Transverse colon (tissue), 4 donors: Measurements from ENCODE around the gene GALNT6.

Experiments used
- EP300 ChIP-seq: sonication (generic); formaldehyde crosslinking; IDR thresholded peaks from one replicate; pipeline ENCODE4 v1.6.1; 2017; ENCODE audit warnings: antibody characterized with exemption, low read depth
- POLR2A ChIP-seq: fragments of 450-650 bp; IDR thresholded peaks from one replicate; pipeline ENCODE4 v1.6.1; 2016; ENCODE audit warnings: antibody characterized with exemption, mild to moderate bottlenecking, moderate library complexity
- POLR2AphosphoS5 ChIP-seq, 3 donors: sonication (generic); formaldehyde crosslinking; IDR thresholded peaks; one replicate each; pipeline ENCODE4 v1.6.1; 2016; ENCODE audit warnings: antibody characterized with exemption in 3 of 3
- TF ChIP-seq, protein P1 (sequence below), 5 experiments: fragments of 200-600 bp in 3 of 5; fragments of 450-650 bp in 2 of 5; sonication (generic) in 3 of 5; IDR thresholded peaks; 1 replicate in 2 of 5; 2 replicates in 3 of 5; pipeline ENCODE4 v1.5.1; 2016 to 2017; ENCODE audit warnings: antibody characterized with exemption in 5 of 5, inconsistent platforms in 3 of 5, mild to moderate bottlenecking in 2 of 5, moderate library complexity in 1 of 5

DNA sequence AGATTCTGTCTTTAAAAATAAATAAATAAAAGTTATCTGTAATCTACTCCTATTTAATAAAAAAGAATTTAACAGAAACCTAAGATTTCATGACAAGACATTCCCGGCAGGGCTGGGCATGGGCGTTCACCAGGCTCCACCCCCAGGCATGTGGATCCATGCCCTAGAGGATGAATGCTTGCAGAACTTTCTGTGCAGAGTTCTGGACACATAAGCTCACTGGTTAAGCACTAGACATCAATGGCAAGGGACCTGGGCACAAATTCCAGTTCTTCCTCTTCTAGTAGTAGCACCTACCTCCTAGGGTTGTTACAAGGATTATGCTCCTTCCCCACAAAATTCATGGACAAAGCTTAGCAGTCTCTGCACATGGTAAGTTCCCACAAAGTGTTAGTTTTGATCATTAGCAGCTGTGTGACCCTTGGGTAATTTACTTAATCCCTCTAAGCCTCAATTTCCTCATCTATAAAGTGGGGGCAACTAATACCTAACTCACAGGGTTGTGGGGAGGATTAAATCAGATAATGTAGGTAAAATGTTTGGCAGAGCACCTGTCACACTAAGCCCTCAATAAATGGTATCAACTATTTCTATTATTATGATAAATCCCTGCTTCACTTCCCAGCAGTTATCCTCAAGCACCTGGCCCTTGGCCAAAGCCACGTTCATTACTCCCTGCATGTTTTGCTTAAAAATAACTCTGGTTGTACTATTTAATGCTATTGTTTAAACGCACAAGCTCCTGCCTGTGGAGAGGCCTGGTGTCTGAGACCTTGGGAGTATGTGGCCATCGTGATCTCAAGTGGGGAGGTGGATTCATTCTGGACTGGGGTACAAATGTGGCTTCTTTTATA lies 9.8 kb downstream of the GALNT6 start:
- TF ChIP-seq, protein P1, sequence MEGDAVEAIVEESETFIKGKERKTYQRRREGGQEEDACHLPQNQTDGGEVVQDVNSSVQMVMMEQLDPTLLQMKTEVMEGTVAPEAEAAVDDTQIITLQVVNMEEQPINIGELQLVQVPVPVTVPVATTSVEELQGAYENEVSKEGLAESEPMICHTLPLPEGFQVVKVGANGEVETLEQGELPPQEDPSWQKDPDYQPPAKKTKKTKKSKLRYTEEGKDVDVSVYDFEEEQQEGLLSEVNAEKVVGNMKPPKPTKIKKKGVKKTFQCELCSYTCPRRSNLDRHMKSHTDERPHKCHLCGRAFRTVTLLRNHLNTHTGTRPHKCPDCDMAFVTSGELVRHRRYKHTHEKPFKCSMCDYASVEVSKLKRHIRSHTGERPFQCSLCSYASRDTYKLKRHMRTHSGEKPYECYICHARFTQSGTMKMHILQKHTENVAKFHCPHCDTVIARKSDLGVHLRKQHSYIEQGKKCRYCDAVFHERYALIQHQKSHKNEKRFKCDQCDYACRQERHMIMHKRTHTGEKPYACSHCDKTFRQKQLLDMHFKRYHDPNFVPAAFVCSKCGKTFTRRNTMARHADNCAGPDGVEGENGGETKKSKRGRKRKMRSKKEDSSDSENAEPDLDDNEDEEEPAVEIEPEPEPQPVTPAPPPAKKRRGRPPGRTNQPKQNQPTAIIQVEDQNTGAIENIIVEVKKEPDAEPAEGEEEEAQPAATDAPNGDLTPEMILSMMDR (IDR thresholded peaks at IDR 0.05) = no peak
- TF ChIP-seq EP300 (no peak), POLR2AphosphoS5 (IDR thresholded peaks at IDR 0.05) (no peak), POLR2A (no peak)
